K562 (cell line): ENCODE measurements around the gene PLPPR1.

Source experiments
- ATF2 ChIP-seq: sonication (generic); formaldehyde crosslinking; IDR thresholded peaks from 2 replicates; pipeline ENCODE4 v1.8.1; 2022; ENCODE audit warnings: missing genetic modification reagents
- CREB5 ChIP-seq: fragments of 250-450 bp; sonication (Bioruptor Pico); IDR thresholded peaks from 2 replicates; pipeline ENCODE4 v1.5.0; 2020; ENCODE audit warnings: mild to moderate bottlenecking
- CTCF ChIP-seq, 3 experiments: IDR thresholded peaks in 2 of 3; conservative IDR thresholded peaks in 1 of 3; 2 replicates each; pipeline ENCODE4 v1.5.1; 2011 to 2012; ENCODE audit warnings: low read length in 3 of 3, mild to moderate bottlenecking in 3 of 3, control low read depth in 2 of 3, improper control_type of control experiment in 1 of 3, inconsistent platforms in 1 of 3, low read depth in 1 of 3, mixed read lengths in 1 of 3, moderate library complexity in 1 of 3; ENCODE audit not compliant: insufficient read depth in 2 of 3
- FOXK1 ChIP-seq: sonication (generic); formaldehyde crosslinking; IDR thresholded peaks from 2 replicates; pipeline ENCODE4 v1.8.0; 2022; ENCODE audit warnings: missing genetic modification reagents, mild to moderate bottlenecking, borderline replicate concordance
- KAT7 ChIP-seq: sonication (generic); formaldehyde crosslinking; IDR thresholded peaks from 2 replicates; pipeline ENCODE4 v1.8.0; 2022; ENCODE audit warnings: missing genetic modification reagents, mild to moderate bottlenecking, borderline replicate concordance
- MAX ChIP-seq: sonication (generic); formaldehyde crosslinking; IDR thresholded peaks from 2 replicates; pipeline ENCODE4 v1.9.0; 2022; ENCODE audit warnings: mild to moderate bottlenecking, missing genetic modification reagents
- MYC ChIP-seq, 2 experiments: fragments of 250-450 bp in 1 of 2; sonication (Bioruptor Pico) in 1 of 2; IDR thresholded peaks; 2 replicates each; pipeline versions ENCODE4 v1.5.1 to v1.6.1; 2012 to 2021; ENCODE audit warnings: low read depth in 2 of 2, borderline replicate concordance in 1 of 2, improper control_type of control experiment in 1 of 2, low read length in 1 of 2, mild to moderate bottlenecking in 1 of 2, moderate library complexity in 1 of 2
- SMARCA4 ChIP-seq: fragments of 450-650 bp; IDR thresholded peaks from 2 replicates; pipeline ENCODE4 v1.6.1; 2016
- SRSF9 ChIP-seq: fragments of 200-400 bp; formaldehyde crosslinking; IDR thresholded peaks from 2 replicates; pipeline ENCODE4 v1.6.1; 2017; ENCODE audit warnings: low read depth, low read length, borderline replicate concordance

GRCh38 chr9:100989731-100990130 is 38.8 kb upstream of the PLPPR1 start:
- TF ChIP-seq ATF2 (CRISPR knock-in tag) (no peak), CREB5 (CRISPR knock-in tag) (no peak), KAT7 (CRISPR knock-in tag) (no peak), CTCF (IDR thresholded peaks at IDR 0.05 in 2 of 3, conservative IDR thresholded peaks at IDR 0.05 in 1 of 3; ENCODE audit: insufficient read depth in 2 of 3, low read depth in 1 of 3, low read length in 3 of 3) (no peak), SRSF9 (no peak), SMARCA4 (no peak), FOXK1 (CRISPR knock-in tag) (no peak), MAX (no peak), MYC (IDR thresholded peaks at IDR 0.05; ENCODE audit: low read depth, low read length) (no peak), MYC (CRISPR knock-in tag; IDR thresholded peaks at IDR 0.05; ENCODE audit: borderline replicate concordance, low read depth) (no peak)
